Esophagus squamous epithelium (tissue), 5 donors: Measurements from ENCODE around the gene DYNC2H1. TPM values are rescaled to one million over a fixed set of nuclear protein-coding genes. Genes with fewer than 3 reads are reported as not detected.

ENCODE experiments used
- DNase-seq: peaks from one replicate; lab custom pipeline; 2025; lab: John Stamatoyannopoulos, UW
- H3K27ac ChIP-seq, 4 donors: fragments of 200-600 bp; sonication (generic); one replicate each; pipeline ENCODE4 v1.5.1; 2016 to 2019; ENCODE audit warnings: mild to moderate bottlenecking in 1 of 4
- H3K27me3 ChIP-seq, 4 donors: fragments of 200-600 bp; sonication (generic); 1 replicate in 3 of 4; 2 replicates in 1 of 4; pipeline versions ENCODE4 v1.5.1 to v1.6.0; 2017 to 2021; ENCODE audit warnings: antibody characterized with exemption in 1 of 4
- H3K36me3 ChIP-seq, 3 donors: fragments of 200-600 bp; sonication (generic); one replicate each; pipeline ENCODE4 v1.5.1; 2016 to 2019
- H3K4me1 ChIP-seq, 3 donors: fragments of 200-600 bp; sonication (generic); one replicate each; pipeline ENCODE4 v1.5.1; 2017 to 2019
- H3K4me3 ChIP-seq, 4 donors: fragments of 200-600 bp; sonication (generic); 1 replicate in 3 of 4; 2 replicates in 1 of 4; pipeline ENCODE4 v1.5.1; 2016 to 2019; ENCODE audit warnings: mild to moderate bottlenecking in 2 of 4, moderate library complexity in 1 of 4
- H3K9me3 ChIP-seq, 3 donors: fragments of 200-600 bp; sonication (generic); one replicate each; pipeline ENCODE4 v1.5.1; 2016 to 2019
- CTCF ChIP-seq, 6 experiments: fragments of 450-650 bp in 4 of 6; fragments of 200-600 bp in 2 of 6; sonication (generic) in 2 of 6; IDR thresholded peaks; one replicate each; pipeline ENCODE4 v1.5.1; 2016 to 2019; ENCODE audit warnings: antibody characterized with exemption in 6 of 6, mild to moderate bottlenecking in 4 of 6, moderate library complexity in 4 of 6
- POLR2A ChIP-seq, 4 donors: fragments of 450-650 bp; IDR thresholded peaks; one replicate each; pipeline ENCODE4 v1.6.1; 2017; ENCODE audit warnings: antibody characterized with exemption in 4 of 4, mild to moderate bottlenecking in 4 of 4, moderate library complexity in 3 of 4
- WGBS, 2 donors: methylation state at CpG; one replicate each; pipeline ENCODE4 v1.1.5; 2018; 5-methylcytosine and 5-hydroxymethylcytosine counted together
- intact Hi-C: fragments of 100-400 bp; cut with DNase I; formaldehyde crosslinking; loops from one replicate; pipeline ENCODE4 v1.15.0; 2022
- total RNA-seq, 4 donors: library from RNA; depleted of rRNA; stranded (reverse); fragments of >200 nt; gene quantifications; one replicate each; pipeline ENCODE4 v1.1.0, GENCODE V29; 2016
- donor health status: DM: yes; HTN: yes; CAD: no.

Gene DYNC2H1
- total RNA-seq, 4 donors from 2014 or later = 6.8 to 13.9 (median 9.3) TPM

DNA sequence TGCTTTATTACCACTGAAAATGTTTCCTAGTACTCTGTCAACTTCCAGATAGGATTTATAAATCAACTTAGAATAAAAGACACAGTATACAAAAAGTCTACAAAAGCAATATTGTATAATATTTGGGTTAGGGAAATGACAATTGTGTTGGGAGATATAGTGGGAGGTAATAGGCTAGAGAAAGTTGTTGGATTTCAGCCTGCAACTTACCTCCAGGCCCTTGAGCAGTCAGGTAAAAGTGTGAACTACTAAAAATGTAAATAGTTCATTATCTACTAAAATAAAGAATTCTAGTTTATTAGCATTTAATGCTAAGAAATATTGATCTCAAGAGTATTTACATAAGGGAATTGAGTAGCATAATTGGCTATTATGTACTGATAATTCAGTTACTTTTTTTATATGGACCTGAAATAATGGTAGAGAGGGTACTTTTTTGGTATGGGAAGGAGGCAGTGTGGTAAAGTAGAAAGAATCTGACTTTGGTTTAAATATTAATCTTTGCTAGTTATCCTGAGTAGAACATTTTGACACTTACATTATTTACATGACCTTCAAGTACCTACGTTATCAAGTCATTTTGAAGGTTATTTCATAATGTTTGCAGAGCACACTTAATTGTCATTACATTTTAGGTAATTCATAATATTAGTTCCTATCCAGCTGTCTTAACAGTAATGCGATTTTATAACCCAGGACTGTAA, 55.0 kb downstream of the DYNC2H1 start:
- no peak overlapping the region for H3K27ac ChIP-seq
- DNase-seq = no peak
- WGBS, 2 donors = 87 to 92% methylated on average over 2 of the region's 2 CpGs
- TF ChIP-seq POLR2A (IDR thresholded peaks at IDR 0.05) (no peak), CTCF (IDR thresholded peaks at IDR 0.05) (no peak)
- H3K27me3 ChIP-seq = no peaks in the 10 kb centered on the region
- intact Hi-C loops = no loop called here
- H3K4me1 ChIP-seq = no peaks in the 10 kb centered on the region
- peaks cover 0 to 45% (median 0%) of the 10 kb centered on the region in 3 donors for H3K36me3 ChIP-seq
- H3K4me3 ChIP-seq = no peak overlapping the region
- H3K9me3 ChIP-seq = no peaks in the 10 kb centered on the region

- TF ChIP-seq POLR2A (IDR thresholded peaks at IDR 0.05) = no peak
- no peak for TF ChIP-seq CTCF (IDR thresholded peaks at IDR 0.05)
- no peak overlapping the region for H3K4me3 ChIP-seq
- H3K9me3 ChIP-seq = no peaks in the 10 kb centered on the region
- no peaks in the 10 kb centered on the region for H3K27me3 ChIP-seq
- no peaks in the 10 kb centered on the region for H3K4me1 ChIP-seq
- peaks cover 0 to 45% (median 0%) of the 10 kb centered on the region in 3 donors for H3K36me3 ChIP-seq
- no peak for DNase-seq
- H3K27ac ChIP-seq = no peak overlapping the region
- intact Hi-C loops = no loop called here
- 90 to 95% methylated on average over 4 of the region's 4 CpGs for whole genome bisulfite sequencing, 2 donors
These were observed 57.9 kb downstream of the DYNC2H1 start for GRCh38 chr11:103167166-103167565.

DNA sequence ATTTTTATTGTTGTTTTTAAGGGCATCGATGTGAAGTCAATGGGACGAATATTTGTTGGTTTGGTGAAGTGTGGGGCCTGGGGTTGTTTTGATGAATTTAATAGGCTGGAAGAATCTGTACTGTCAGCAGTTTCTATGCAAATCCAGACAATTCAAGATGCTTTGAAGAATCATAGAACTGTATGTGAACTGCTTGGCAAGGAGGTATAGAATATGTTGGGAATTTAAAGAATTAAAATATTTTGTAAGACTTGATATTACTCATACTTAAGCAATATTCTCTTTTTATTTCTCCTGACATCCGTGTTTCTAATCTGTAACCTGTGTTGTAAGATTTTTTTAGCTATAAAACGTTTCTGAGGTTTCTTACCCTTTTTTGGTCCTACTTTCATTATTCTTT, 61.6 kb downstream of the DYNC2H1 start:
- Histone ChIP-seq H3K27me3 (no peaks in the 10 kb centered on the region), H3K4me3 (no peak overlapping the region), H3K9me3 (no peaks in the 10 kb centered on the region), H3K27ac (no peak overlapping the region), H3K36me3 (peaks cover 0 to 38% (median 0%) of the 10 kb centered on the region in 3 donors), H3K4me1 (no peaks in the 10 kb centered on the region)
- TF ChIP-seq CTCF (IDR thresholded peaks at IDR 0.05) = no peak
- TF ChIP-seq POLR2A (IDR thresholded peaks at IDR 0.05) = no peak
- 79 to 83% methylated on average over 4 of the region's 4 CpGs for WGBS, 2 donors
- DNase-seq = no peak
- intact Hi-C loops = no loop called here

- TF ChIP-seq CTCF (IDR thresholded peaks at IDR 0.05) = no peak
- TF ChIP-seq POLR2A (IDR thresholded peaks at IDR 0.05) = no peak
These were observed 66.4 kb downstream of the DYNC2H1 start for GRCh38 chr11:103175461-103176129.

DNA sequence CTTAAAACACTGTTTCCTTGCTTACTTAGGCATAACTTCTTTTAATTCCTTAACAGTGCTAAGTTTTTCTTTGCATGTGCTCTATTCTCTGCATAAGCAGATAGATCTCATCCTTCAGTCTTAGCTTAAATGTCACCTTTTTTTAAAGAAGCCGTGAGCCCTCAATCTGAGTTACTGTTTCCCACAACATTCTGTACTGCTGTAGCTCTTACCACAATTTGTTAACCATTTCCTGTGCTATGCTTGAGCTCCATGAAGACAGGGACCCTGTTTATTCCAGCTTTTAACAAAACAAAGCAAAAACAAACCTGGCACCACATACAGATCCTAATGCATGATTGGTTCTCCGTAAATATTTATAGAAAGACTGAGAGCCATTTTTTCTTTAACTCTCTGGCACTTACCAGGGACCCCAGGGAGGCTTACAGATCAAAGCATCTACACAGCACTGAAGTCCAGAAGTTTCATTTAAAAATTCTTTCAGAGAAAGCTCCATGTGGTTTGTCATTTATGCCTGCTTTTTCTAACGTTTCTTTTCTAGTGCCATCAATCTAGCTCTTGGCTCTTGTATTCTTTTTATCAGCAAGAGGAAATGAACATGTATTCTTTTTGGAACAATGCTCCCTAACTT, 74.9 kb downstream of the DYNC2H1 start:
- Histone ChIP-seq H3K9me3 (no peaks in the 10 kb centered on the region), H3K27ac (no peak overlapping the region), H3K27me3 (no peaks in the 10 kb centered on the region), H3K4me3 (no peak overlapping the region), H3K36me3 (peaks cover 0 to 13% (median 0%) of the 10 kb centered on the region in 3 donors), H3K4me1 (no peaks in the 10 kb centered on the region)
- TF ChIP-seq POLR2A (IDR thresholded peaks at IDR 0.05) (no peak), CTCF (IDR thresholded peaks at IDR 0.05) (no peak)
- WGBS, 2 donors = 36 to 42% methylated on average over 3 of the region's 3 CpGs
- DNase-seq = no peak
- intact Hi-C loops = no loop called here

More at GRCh38 chr11:103175461-103176129, 66.4 kb downstream of the DYNC2H1 start:
- no peak overlapping the region for H3K4me3 ChIP-seq
- no peak overlapping the region for H3K27ac ChIP-seq
- DNase-seq = no peak
- WGBS, 2 donors = 83 to 90% methylated on average over 2 of the region's 2 CpGs
- no peaks in the 10 kb centered on the region for H3K27me3 ChIP-seq
- intact Hi-C loops = no loop called here
- H3K36me3 ChIP-seq = peaks cover 0 to 26% (median 0%) of the 10 kb centered on the region in 3 donors
- H3K4me1 ChIP-seq = no peaks in the 10 kb centered on the region
- no peaks in the 10 kb centered on the region for H3K9me3 ChIP-seq
